SJSA1 (cell line): ENCODE measurements around the gene TAF4. TPM values are rescaled to one million over a fixed set of nuclear protein-coding genes. Genes with fewer than 3 reads are reported as not detected.
"Not testable (repeated sequence)": the region's sequence is repeated elsewhere in the genome, so short reads cannot be mapped to it uniquely, and the experiment has no call there.

Experiments used
- DNase-seq, 2 experiments: peaks; one replicate each; pipeline ENCODE4 v3.0.0-alpha.2; 2015 to 2020; ENCODE audit warnings: low spot score in 2 of 2, low read depth in 1 of 2
- H3K27ac ChIP-seq: fragments of 250-450 bp; sonication (Bioruptor Pico); 2 replicates; pipeline ENCODE4 v1.5.1; 2020; ENCODE audit warnings: mild to moderate bottlenecking, moderate library complexity
- H3K27me3 ChIP-seq: fragments of 250-450 bp; sonication (Bioruptor Pico); replicated peaks from 2 replicates; pipeline ENCODE4 v1.5.1; 2020; ENCODE audit warnings: mild to moderate bottlenecking, moderate library complexity
- H3K36me3 ChIP-seq: fragments of 250-450 bp; sonication (Bioruptor Pico); 2 replicates; pipeline ENCODE4 v1.5.1; 2020; ENCODE audit warnings: mild to moderate bottlenecking
- H3K4me1 ChIP-seq: fragments of 250-450 bp; sonication (Bioruptor Pico); replicated peaks from 2 replicates; pipeline ENCODE4 v1.6.1; 2021; ENCODE audit warnings: mild to moderate bottlenecking
- H3K4me3 ChIP-seq: fragments of 250-450 bp; sonication (Bioruptor Pico); 2 replicates; pipeline ENCODE4 v1.5.1; 2020; ENCODE audit warnings: mild to moderate bottlenecking
- H3K9me3 ChIP-seq: fragments of 250-450 bp; sonication (Bioruptor Pico); replicated peaks from 2 replicates; pipeline ENCODE4 v1.5.1; 2020; ENCODE audit warnings: mild to moderate bottlenecking
- total RNA-seq: library from RNA; depleted of rRNA; stranded (reverse); fragments of >200 nt; shearing (Covaris generic); gene quantifications from 2 replicates; pipeline ENCODE4 v1.2.3, GENCODE V29; 2014

The TAF4 gene
- total RNA-seq, 1 experiment from 2014 or later: 7.1 TPM

DNA sequence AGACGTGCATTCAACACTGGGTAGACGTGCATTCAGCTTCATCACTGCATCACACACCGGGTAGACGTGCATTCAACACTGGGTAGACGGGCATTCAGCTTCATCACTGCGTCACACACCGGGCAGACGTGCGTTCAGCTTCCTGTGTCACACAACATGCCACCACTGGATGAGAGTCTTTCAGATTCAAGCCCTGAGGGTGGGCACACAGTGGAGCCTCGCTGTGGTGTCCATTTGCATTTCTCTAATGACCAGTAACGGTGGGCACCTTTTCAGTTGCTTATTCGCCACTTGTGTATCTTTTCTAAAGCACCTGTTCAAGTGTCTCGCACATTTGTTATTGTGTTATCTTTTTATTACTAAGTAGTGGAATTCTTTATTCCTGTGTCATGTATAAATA is 94.1 kb downstream of the TAF4 start:
- H3K36me3 ChIP-seq: peaks cover 11% of the 10 kb centered on the region
- not testable (repeated sequence) for H3K9me3 ChIP-seq, H3K4me3 ChIP-seq, H3K27ac ChIP-seq, H3K27me3 ChIP-seq, H3K4me1 ChIP-seq, DNase-seq

DNA sequence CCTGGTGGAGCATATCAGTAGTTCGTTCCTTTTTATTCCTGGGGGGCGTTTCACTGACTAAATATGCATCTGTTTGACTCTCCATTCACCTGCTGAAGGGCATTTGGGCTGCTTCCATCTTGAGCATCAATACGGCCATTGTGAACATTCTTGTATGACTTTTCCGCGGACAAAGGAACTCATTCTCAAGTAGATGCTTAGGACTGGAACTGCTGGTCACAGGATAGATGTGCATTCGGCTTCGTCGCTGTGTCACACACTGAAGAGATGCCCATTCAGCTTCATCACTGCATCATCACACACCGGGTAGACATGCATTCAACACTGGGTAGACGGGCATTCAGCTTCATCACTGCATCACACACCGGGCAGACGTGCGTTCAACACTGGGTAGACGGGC is 95.3 kb downstream of the TAF4 start:
- H3K4me1 ChIP-seq: no peaks in the 10 kb centered on the region
- peaks cover 10% of the 10 kb centered on the region for H3K27me3 ChIP-seq
- H3K27ac ChIP-seq: no peak overlapping the region
- no peak overlapping the region for H3K4me3 ChIP-seq
- peaks cover 11% of the 10 kb centered on the region for H3K36me3 ChIP-seq
- no peak for DNase-seq
- H3K9me3 ChIP-seq: no peaks in the 10 kb centered on the region

DNA sequence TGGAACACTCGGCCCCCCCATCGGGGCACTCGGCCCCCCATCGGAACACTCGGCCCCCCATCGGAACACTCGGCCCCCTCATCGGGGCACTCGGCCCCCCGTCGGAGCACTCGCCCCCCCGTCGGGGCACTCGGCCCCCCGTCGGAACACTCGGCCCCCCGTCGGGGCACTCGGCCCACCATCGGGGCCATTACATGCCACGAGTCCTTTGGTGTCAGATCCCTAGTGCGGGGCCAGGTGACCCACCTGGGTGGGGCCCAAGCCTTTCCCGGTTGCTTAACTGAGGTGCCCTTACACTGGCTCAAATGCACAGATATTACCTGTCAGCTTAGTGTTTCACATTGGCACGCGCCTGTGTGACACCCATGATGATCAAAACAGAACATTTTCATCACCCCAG is 95.9 kb downstream of the TAF4 start:
- H3K9me3 ChIP-seq: no peaks in the 10 kb centered on the region
- no peak for DNase-seq
- H3K27ac ChIP-seq: no peak overlapping the region
- peaks cover 15% of the 10 kb centered on the region for H3K27me3 ChIP-seq
- no peak overlapping the region for H3K4me3 ChIP-seq
- H3K4me1 ChIP-seq: no peaks in the 10 kb centered on the region
- H3K36me3 ChIP-seq: peaks cover 11% of the 10 kb centered on the region

DNA sequence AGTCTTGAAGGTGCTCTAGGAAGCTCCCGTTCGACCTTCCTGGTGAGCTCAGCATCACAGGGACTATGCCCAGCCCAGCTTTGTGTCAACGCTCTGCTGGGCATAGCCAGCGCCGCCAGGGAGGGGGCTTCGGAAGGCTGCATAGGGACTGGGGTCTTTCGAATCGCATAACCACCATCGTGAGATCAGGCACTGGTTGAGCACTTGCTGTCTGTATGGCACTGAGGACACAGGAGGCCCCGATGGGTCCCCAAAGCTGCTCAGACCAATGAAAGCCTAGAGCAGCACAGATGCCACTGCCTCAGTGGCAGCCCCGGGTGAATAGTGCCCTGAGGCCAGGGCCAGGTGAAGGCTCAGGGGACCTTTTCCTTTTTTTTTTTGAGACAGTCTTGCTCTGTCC is 96.7 kb downstream of the TAF4 start:
- Histone ChIP-seq H3K4me1 (no peaks in the 10 kb centered on the region), H3K27ac (no peak overlapping the region), H3K27me3 (peaks cover 24% of the 10 kb centered on the region), H3K9me3 (no peaks in the 10 kb centered on the region), H3K4me3 (no peak overlapping the region), H3K36me3 (peaks cover 6% of the 10 kb centered on the region)
- DNase-seq: no peak

DNA sequence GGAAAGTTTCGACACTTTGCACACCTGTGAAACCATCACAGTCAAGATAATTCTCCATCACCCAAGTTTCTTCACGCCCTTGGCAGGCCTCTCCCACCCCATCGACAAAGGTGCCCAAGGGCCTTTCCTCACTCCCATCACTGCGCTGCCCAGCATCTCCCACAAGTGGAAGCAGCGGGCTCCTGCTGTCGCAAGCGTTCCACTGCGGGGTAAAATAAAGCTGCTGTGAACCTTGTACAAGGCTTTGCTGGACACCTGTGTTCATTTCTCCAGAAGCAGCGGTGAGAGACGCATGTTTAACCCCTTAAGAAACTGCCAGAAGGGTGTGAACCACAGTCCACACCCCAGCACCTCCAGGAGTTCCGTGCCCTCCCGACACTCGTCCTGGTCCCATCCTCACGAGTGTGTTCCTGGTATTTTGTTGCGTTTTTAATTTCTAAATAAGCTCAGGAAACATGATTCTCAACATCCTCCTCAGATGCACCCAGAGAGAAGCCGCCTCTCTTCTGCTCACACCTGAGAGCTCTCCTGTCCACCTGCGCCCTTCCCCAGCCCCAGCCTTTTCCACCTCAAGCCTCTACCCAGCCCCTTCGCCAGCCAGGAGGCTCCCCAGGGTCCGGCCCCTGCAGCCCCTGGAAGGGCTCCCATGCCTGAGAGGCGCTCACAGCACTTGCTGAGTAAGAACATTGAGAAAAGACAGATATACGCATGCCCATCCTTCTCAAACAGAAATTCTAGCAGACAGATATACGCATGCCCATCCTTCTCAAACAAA is 97.5 kb downstream of the TAF4 start:
- Histone ChIP-seq H3K4me3 (no peak overlapping the region), H3K9me3 (no peaks in the 10 kb centered on the region), H3K27me3 (peaks cover 29% of the 10 kb centered on the region), H3K36me3 (peaks cover 4% of the 10 kb centered on the region; the same call in 1 of the 2 replicates), H3K4me1 (no peaks in the 10 kb centered on the region), H3K27ac (no peak overlapping the region)
- no peak for DNase-seq

DNA sequence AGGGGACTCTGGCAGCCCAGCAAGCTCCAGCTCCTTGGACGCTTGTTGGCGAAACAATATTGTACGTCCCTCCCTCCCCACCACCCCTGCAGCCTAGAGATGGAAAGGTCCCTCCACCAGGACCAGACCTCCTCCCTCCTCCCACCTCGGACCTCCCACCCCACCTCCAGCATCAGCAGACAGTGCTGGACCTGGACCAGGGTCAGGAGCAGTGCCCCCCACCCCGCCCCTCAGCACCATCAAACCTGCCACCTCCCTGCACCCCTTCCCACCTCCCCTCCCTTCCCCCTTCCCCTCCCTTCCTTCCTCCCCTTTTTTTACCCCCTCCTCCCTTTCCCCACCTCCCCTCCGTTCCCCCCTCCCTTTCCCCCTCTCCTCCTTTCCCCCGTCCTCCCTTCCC is 98.4 kb downstream of the TAF4 start:
- Histone ChIP-seq H3K36me3 (0 out of 2 replicates have a peak, but pooled peaks cover under 1% of the 10 kb centered on the region), H3K27ac (no peak overlapping the region), H3K9me3 (no peaks in the 10 kb centered on the region), H3K27me3 (peaks cover 31% of the 10 kb centered on the region), H3K4me1 (no peaks in the 10 kb centered on the region), H3K4me3 (no peak overlapping the region)
- DNase-seq: no peak

DNA sequence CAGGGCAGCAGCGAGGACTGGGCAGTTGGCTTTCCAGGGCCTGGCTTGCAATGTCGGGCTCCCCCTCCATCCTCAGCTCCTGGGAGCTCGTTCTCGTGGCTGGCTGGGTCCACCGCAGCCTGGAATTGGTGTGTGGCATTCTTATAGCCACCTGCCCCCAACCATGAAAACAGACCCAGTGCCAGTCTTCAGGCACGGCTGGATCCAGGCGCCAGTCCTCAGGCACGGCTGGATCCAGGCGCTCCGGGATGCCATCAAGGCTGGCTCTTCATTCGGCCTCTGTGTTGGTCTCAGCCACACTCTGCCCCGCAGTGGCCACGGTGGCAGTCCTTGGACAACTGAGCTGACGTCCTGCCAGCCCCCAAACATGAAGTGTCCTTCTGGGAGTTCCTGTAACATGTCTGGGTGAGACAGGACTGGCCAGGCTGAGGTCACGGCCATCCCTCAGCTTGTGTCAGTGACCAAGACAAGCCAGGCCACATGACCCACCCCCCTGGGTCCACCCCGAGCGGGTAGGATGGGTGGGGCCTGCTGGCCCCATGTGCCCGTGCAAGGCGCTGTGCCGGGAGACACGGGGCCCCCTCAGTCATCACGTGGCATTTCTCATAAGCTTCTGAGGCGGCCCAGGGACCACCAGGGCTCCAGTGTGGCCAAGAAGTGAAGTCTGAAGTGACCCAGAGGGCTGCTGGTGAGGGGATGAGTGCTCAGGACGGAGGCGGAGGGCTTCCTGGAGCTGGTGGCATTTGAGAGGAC is 99.0 kb downstream of the TAF4 start:
- Histone ChIP-seq H3K27ac (no peak overlapping the region), H3K36me3 (no peaks in the 10 kb centered on the region), H3K4me3 (no peak overlapping the region), H3K4me1 (no peaks in the 10 kb centered on the region), H3K27me3 (peaks cover 34% of the 10 kb centered on the region), H3K9me3 (no peaks in the 10 kb centered on the region)
- no peak for DNase-seq

DNA sequence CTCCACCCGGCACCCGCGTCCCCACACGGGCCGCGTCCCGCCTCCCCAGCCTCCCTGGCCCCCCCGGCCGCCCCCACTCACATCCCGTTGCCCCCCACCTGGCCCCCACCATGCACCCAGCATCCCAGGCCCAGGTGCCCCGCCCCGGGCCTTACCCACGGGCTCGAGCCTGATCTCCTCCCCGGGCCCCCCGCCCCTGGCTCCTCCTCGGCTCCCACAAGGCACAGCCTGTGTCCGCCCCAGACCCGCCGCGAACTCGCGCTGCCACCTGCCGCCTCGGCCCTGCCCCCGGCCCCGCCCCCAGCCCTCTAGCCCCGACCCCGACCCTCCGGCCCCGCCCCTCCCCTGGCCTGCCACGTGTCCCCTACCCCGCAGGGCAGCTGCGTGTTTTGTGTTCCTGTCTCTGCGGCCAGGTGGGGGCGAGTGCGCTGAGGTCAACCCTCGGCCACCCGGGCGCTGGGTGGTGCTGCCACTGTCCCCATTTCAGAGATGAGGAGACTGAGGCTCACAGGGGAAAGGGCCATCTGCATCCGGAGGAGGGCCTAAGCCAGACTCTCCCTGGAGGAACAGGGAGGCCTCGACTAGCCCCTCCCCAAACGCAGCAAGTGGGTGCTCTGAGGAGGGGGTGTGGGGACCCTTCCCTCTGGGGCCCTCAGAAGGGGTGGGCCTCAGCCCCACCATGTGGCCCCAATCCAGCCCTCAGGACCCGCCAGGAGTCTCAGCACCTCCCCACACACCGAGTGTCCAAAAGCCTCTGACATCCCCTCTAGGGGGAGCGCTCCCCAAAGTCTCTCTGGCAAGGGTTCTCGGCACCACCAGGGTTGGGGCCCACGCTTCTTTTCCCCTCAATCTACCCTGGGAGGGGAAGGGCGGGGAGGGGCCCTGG is 99.8 kb downstream of the TAF4 start:
- H3K27me3 ChIP-seq: peaks cover 34% of the 10 kb centered on the region
- H3K27ac ChIP-seq: no peak overlapping the region
- no peaks in the 10 kb centered on the region for H3K36me3 ChIP-seq
- no peak overlapping the region for H3K4me3 ChIP-seq
- no peak for DNase-seq
- no peaks in the 10 kb centered on the region for H3K9me3 ChIP-seq
- no peaks in the 10 kb centered on the region for H3K4me1 ChIP-seq

DNA sequence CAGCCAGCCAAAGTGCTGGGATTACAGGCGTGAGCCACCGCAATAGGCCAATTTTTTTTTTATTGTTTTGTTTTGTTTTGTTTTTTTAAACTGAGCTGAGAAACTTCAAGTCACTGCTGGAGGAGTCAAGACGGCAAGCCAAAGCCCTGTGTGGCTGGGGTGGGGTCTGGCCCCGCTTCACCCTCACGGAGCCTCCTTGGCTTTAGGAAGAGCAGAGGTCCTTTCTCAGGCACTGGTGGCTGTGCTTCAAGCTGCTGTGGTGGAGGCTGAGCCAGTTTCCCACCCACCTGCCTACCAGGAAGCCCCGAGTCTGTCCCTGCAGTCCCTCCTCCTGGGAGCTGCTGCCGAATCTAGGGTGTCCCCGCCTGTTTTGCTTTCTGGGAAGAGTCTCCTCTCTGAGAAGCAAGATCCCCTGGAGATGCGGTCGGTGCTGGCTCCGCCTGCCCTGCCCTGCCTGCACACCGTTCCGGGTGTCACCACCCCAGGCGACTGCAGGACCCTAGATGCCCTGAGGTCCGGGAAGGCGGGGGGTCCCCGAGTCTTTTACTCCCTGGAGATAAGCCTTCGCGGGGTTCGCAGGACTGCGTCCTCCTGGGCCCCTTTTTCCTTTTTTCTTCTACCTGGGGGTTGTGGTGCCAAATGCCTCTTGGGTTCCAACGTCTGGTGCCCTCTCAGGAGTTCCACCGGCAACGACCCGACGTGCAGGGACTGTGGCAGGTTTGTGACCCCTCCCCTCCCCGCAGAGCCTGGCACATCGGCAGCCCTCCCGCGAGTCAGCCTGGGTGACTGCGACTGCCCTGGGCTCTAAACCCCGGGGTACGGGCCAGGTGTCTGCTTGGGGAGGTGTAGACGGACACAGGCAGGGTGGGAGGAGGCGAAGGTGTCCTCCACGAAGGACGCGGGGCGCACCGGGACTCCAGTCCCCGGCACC is 100.7 kb downstream of the TAF4 start:
- Histone ChIP-seq H3K36me3 (no peaks in the 10 kb centered on the region), H3K9me3 (no peaks in the 10 kb centered on the region), H3K4me1 (no peaks in the 10 kb centered on the region), H3K4me3 (no peak overlapping the region), H3K27me3 (peaks cover 34% of the 10 kb centered on the region), H3K27ac (no peak overlapping the region)
- DNase-seq: no peak

DNA sequence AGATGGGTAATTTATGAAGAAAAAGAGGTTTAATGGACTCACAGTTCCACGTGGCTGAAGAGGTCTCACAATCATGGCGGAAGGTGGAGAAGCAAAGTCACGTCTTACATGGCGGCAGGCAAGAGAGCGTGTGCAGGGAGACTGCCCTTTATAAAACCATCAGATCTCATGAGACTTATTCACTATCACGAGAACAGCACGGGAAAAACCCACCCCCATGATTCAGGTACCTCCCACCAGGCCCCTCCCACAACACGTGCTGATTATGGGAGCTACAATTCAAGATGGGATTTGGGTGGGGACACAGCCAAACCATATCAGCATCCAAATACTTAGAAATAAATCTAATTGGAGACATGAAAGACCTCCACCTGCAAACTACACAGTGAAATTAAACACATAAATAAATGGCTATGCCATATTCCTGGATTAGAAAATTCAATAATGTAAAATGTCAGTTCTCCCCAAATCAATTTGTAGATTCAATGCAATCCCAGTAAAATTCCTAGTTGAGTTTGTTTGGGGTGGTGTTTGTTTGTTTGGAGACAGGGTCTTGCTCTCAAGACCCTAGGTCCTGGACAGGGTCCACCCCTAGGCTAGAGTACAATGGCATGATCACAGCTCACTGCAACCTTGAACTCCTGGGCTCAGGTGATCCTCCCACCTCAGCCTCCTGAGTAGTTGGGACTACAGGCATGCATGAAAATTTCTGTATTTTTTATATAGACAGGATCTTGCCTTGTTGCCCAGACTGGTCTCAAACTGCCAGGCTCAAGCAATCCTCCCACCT is 101.6 kb downstream of the TAF4 start:
- Histone ChIP-seq H3K4me1 (no peaks in the 10 kb centered on the region), H3K4me3 (no peak overlapping the region), H3K36me3 (no peaks in the 10 kb centered on the region), H3K9me3 (no peaks in the 10 kb centered on the region), H3K27me3 (peaks cover 34% of the 10 kb centered on the region), H3K27ac (no peak overlapping the region)
- DNase-seq: no peak

DNA sequence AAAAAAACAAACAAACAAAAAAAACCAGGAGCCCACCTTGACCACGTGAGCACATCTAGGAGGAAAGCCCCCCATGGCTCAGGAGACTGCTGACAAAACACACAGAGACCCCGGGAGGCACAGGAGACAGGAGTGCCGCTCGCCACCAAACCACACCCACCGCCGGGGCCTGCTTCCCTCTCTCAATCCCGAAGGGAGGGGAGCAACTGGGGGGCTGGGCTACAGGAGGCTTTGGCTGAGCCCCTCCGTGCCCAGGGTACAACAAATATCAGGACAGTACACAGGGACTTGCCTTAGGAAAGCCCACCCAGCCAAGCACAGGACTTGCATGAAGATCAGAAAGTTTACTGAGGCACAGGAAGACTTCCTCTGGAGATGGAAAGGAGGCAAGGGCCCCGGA is 102.5 kb downstream of the TAF4 start:
- H3K36me3 ChIP-seq: no peaks in the 10 kb centered on the region
- no peak for DNase-seq
- no peak overlapping the region for H3K27ac ChIP-seq
- peaks cover 34% of the 10 kb centered on the region for H3K27me3 ChIP-seq
- no peaks in the 10 kb centered on the region for H3K4me1 ChIP-seq
- no peak overlapping the region for H3K4me3 ChIP-seq
- H3K9me3 ChIP-seq: no peaks in the 10 kb centered on the region

DNA sequence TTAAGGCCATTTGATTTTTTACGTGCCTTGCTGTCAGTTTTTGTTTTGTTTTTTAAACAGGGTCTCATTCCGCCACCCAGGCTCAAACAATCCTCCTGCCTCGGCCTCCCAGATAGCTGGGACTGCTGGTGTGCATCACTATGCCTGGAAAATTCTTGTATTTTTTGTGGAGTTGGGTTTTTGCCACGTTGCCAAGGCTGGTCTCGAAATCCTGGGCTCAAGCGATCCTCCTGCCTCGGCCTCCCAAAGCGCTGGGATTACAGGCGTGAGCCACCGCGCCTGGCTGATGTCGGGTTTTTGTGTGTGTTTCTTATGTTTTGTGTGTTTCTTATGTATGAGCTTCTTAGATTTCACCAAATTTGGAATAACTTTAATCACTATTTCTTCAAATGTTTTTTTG is 104.8 kb downstream of the TAF4 start:
- Histone ChIP-seq H3K27ac (no peak overlapping the region), H3K4me1 (no peaks in the 10 kb centered on the region), H3K9me3 (no peaks in the 10 kb centered on the region), H3K27me3 (peaks cover 33% of the 10 kb centered on the region), H3K4me3 (no peak overlapping the region), H3K36me3 (no peaks in the 10 kb centered on the region)
- no peak for DNase-seq
